Measurements from ENCODE around the gene DIO3.

Gene DIO3

DNA sequence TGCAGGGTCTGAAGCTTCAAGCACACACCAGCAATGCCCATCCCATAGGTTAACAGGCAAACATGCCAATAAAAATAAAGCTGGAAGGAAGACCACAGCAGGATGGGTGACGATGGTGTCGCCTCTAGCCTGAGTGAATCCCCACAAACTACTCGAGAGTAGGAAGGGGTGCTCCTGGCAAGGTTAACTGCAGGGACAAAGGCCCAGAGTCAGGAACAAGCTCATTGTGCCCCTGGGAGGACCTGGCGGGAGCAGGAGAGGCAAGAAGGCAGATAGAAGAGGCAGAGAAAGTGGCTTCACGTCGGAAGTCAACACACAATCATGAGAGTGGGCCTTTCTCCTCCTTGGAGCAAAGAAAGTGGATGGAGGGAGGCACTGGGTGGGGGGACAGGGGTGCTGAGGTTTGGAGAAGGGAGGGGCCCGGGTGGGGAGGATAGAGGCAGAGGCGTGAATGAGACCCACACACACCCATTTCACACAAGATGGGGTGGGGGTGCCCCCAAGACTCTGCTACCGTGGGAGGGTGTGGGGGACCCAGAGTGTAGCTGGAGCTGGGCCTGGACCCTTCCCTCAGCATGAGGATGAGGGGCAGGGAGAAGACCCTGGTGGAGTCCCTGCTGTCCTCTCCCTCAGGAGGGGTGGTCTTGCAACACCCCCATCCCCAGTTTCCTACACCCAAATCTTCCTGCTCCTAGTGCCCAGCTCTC, 43.1 kb downstream of the DIO3 start:
- no peaks in the 10 kb centered on the region for H3K4me1 Mint-ChIP-seq
- H3K27ac Mint-ChIP-seq, result no peak overlapping the region
- no peak overlapping the region for H3K4me3 Mint-ChIP-seq
- peaks cover 25% of the 10 kb centered on the region for H3K27me3 Mint-ChIP-seq
- H3K9me3 Mint-ChIP-seq, result no peaks in the 10 kb centered on the region
- H3K36me3 Mint-ChIP-seq, result no peaks in the 10 kb centered on the region

DNA sequence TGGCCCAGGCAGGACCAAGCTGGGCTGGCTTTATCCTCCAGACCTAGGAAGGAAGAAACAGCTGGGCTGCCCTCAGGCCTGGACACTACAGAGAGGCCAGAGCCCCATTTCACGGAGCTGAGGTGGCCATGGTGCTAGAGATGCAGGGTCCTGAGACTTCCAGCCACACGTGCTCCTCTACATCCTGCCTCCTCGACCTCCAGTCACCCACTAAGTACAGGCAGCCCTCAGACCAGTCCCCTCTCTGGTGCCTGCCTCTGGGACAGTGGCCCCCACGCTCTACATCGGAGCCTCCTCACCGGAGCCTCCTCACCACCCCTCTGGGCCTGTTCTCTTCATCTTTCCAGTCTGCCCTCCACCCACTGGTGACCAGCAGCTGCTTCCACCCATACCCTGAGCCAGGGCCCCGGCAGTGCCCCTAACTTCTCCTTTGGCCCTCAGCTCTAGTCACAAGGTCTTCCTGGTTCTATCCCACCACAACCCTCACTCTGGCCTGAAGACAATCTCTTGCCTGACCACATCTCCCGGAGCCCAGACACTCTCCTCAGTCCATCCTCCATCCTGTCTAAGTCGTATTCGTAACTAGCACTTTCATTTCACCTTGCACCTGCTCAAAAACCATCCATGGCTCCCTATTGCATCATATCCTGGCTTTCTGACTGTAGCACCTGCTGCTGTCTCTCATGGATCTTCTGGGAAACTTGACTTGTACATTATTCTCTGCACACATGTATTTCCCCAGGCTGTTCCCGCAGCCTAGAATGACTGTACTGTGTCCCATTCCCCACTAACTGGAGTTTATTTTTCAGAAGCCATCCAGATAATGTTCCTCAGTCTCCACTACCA, 43.9 kb downstream of the DIO3 start:
- H3K4me3 Mint-ChIP-seq, result no peak overlapping the region

DNA sequence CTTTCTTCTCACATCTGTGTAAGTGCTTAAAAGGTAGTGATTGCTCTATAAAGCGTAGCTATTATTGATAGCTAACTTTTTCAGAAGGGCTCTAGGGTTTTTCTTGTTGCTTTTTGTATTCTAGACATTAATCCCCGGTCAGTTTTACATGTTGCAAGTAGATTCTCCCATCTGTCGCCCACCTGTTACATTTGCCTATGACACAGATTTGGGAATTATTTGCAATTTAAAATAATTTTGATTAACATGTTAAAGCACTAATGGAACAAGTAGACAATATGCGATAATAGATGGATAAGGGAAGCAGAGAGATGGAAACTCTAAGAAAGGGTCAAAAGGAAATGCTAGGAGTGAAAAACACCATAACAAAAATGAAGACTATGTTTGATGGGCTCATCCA, 44.5 kb downstream of the DIO3 start:
- no peak overlapping the region for H3K4me3 Mint-ChIP-seq
- no peaks in the 10 kb centered on the region for H3K36me3 Mint-ChIP-seq
- no peak overlapping the region for H3K27ac Mint-ChIP-seq
- H3K27me3 Mint-ChIP-seq, result peaks cover 30% of the 10 kb centered on the region
- H3K9me3 Mint-ChIP-seq, result no peaks in the 10 kb centered on the region
- H3K4me1 Mint-ChIP-seq, result no peaks in the 10 kb centered on the region

More for the DNA sequence above, 43.9 kb downstream of the DIO3 start:
- Mint-ChIP-seq H3K4me1 (no peaks in the 10 kb centered on the region), H3K9me3 (no peaks in the 10 kb centered on the region), H3K36me3 (no peaks in the 10 kb centered on the region), H3K27ac (no peak overlapping the region), H3K27me3 (peaks cover 26% of the 10 kb centered on the region)

Measured in activated naive CD4-positive, alpha-beta T cell treated with anti-CD3 and anti-CD28 coated beads, Interleukin-2, amount 50 U/mL, for 24 hours (primary cell).